Stomach (tissue), 9 donors: ENCODE data around the gene ARHGEF37. TPM values are rescaled to one million over a fixed set of nuclear protein-coding genes. Genes with fewer than 3 reads are reported as not detected.
A peak's percentile ranks its signal among the peaks of the same experiment; 100 is the strongest.

Source experiments
- DNase-seq, 2 donors: peaks; one replicate each; pipeline versions ENCODE4 v3.0.0 to v3.0.0-alpha.2; 2013 to 2019
- H3K27ac ChIP-seq, 5 donors: fragments of 200-600 bp in 4 of 5; sonication (generic) in 4 of 5; one replicate each; pipeline ENCODE4 v1.5.1; 2013 to 2019; ENCODE audit warnings: mild to moderate bottlenecking in 1 of 5, moderate library complexity in 1 of 5
- H3K27me3 ChIP-seq, 3 donors: fragments of 200-600 bp; sonication (generic); one replicate each; pipeline ENCODE4 v1.5.1; 2017 to 2019; ENCODE audit warnings: mixed run types in 1 of 3
- H3K36me3 ChIP-seq, 4 donors: fragments of 200-600 bp; sonication (generic); 1 replicate in 3 of 4; 2 replicates in 1 of 4; pipeline ENCODE4 v1.5.1; 2016 to 2019
- H3K4me1 ChIP-seq, 4 donors: fragments of 200-600 bp; sonication (generic); one replicate each; pipeline ENCODE4 v1.5.1; 2016 to 2019
- H3K4me3 ChIP-seq, 4 donors: fragments of 200-600 bp; sonication (generic) in 3 of 4; one replicate each; pipeline ENCODE4 v1.5.1; 2016 to 2019; ENCODE audit warnings: mild to moderate bottlenecking in 1 of 4
- H3K9me3 ChIP-seq, 4 donors: fragments of 200-600 bp; sonication (generic); one replicate each; pipeline ENCODE4 v1.5.1; 2016 to 2019
- EP300 ChIP-seq: sonication (generic); formaldehyde crosslinking; IDR thresholded peaks from one replicate; pipeline ENCODE4 v1.6.1; 2017; ENCODE audit warnings: antibody characterized with exemption
- POLR2A ChIP-seq, 4 donors: fragments of 450-650 bp; IDR thresholded peaks; one replicate each; pipeline ENCODE4 v1.6.1; 2016; ENCODE audit warnings: antibody characterized with exemption in 4 of 4, control low read depth in 2 of 4, mild to moderate bottlenecking in 1 of 4, moderate library complexity in 1 of 4
- POLR2AphosphoS5 ChIP-seq, 3 donors: sonication (generic); formaldehyde crosslinking; IDR thresholded peaks; one replicate each; pipeline ENCODE4 v1.6.1; 2016; ENCODE audit warnings: antibody characterized with exemption in 3 of 3
- WGBS, 5 donors: extraction: QIAGEN DNeasy Blood & Tissue Kit in 3 of 5; methylation state at CpG; one replicate each; pipeline versions ENCODE4 v1.1.5 to v1.1.7; 2013 to 2018; 5-methylcytosine and 5-hydroxymethylcytosine counted together
- intact Hi-C: fragments of 100-400 bp; cut with DNase I; formaldehyde crosslinking; loops from one replicate; pipeline ENCODE4 v1.15.1; 2023; ENCODE audit warnings: low total_unique reads
- polyA plus RNA-seq, 3 donors: library from polyadenylated mRNA; stranded (reverse); fragments of 200-250 nt; gene quantifications; one replicate each; pipeline ENCODE4 v1.2.3, GENCODE V29; 2013
- total RNA-seq, 5 donors: library from RNA; depleted of rRNA; stranded (reverse); fragments of >200 nt; gene quantifications; one replicate each; pipeline versions ENCODE4 v1.1.0 to v1.2.3, GENCODE V29; 2014 to 2016
- TF ChIP-seq, protein P1 (sequence below), 7 experiments: fragments of 450-650 bp in 4 of 7; fragments of 200-600 bp in 3 of 7; sonication (generic) in 3 of 7; IDR thresholded peaks; one replicate each; pipeline ENCODE4 v1.5.1; 2016 to 2019; ENCODE audit warnings: antibody characterized with exemption in 7 of 7, control low read depth in 2 of 7, mild to moderate bottlenecking in 1 of 7
- donor health status: healthy with polysubstance abuse.
- donor health status: Bipolar disorder and iron deficiency.
- donor health status: healthy.

Gene ARHGEF37
- total and polyA plus RNA-seq, 8 donors, result 8.0 to 64.2 (median 21.9) TPM

DNA sequence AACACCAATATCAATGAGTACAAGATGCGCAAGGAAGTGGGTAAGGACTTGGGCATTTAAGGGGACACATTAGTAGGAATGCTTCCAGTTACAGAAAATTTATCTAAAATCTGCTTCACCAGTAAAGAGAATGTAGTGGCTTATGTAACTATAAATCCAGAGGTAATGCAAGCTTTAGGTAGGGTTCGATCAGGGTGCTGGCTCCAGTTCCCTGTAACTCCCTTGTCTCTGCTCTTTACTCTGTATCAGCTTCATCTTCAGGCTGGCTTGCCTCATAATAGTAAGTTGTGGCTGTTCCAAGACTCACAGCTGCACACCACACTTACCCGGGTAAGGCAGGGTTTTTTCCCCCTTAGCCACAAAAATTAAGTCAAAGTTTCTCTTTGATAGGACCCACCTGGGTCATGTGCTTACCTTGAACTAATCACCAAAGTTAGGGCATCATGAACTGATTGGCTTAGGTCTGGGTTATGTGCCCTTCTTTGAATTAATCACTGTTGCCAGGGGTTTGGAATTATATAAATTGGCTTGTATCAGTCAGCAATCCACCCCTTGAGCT lies 35.5 kb downstream of the ARHGEF37 start:
- intact Hi-C loops, result no loop called here
- TF ChIP-seq POLR2AphosphoS5 (IDR thresholded peaks at IDR 0.05) (no peak), POLR2A (IDR thresholded peaks at IDR 0.05) (no peak), EP300 (no peak)
- TF ChIP-seq, protein P1, sequence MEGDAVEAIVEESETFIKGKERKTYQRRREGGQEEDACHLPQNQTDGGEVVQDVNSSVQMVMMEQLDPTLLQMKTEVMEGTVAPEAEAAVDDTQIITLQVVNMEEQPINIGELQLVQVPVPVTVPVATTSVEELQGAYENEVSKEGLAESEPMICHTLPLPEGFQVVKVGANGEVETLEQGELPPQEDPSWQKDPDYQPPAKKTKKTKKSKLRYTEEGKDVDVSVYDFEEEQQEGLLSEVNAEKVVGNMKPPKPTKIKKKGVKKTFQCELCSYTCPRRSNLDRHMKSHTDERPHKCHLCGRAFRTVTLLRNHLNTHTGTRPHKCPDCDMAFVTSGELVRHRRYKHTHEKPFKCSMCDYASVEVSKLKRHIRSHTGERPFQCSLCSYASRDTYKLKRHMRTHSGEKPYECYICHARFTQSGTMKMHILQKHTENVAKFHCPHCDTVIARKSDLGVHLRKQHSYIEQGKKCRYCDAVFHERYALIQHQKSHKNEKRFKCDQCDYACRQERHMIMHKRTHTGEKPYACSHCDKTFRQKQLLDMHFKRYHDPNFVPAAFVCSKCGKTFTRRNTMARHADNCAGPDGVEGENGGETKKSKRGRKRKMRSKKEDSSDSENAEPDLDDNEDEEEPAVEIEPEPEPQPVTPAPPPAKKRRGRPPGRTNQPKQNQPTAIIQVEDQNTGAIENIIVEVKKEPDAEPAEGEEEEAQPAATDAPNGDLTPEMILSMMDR (IDR thresholded peaks at IDR 0.05), result no peak
- WGBS, 5 donors, result 53 to 74% (median 56%) methylated on average over 3 of the region's 3 CpGs
- no peak for DNase-seq
- H3K27me3 ChIP-seq, result no peaks in the 10 kb centered on the region
- H3K9me3 ChIP-seq, result no peaks in the 10 kb centered on the region
- H3K4me3 ChIP-seq, result no peak overlapping the region
- peaks cover 29 to 84% (median 75%) of the 10 kb centered on the region in 4 donors for H3K36me3 ChIP-seq
- peaks cover 3 to 55% (median 34%) of the 10 kb centered on the region in 4 donors for H3K4me1 ChIP-seq
- H3K27ac ChIP-seq, result peak overlapping the region in 1 of 5 donors; percentile 48

DNA sequence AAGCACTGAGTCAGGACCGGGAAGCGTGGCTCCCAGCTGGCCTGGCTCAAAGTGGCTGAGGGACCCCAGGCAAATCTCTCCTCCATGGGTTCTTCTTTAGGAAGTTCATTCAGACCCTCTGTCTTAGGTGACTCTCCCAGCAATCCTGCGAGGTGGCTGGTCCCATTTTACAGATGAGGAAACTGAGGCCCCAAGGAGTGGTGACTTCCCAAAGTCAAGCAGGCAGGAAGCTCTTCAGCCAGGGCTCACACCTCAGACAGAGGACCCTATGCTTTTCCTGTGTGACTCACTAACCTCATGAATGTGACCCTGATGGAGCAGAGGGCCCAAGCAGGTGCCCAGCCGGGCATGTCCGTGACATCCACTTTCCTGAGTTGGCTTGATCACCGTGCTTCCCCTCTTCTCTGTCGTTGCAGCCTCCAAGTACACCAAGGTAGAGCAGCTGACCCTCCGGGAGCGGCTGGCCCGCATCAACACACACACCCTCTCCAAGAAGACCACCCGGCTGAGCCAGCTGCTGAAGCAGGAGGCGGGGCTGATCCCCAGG lies 36.5 kb downstream of the ARHGEF37 start:
- Histone ChIP-seq H3K9me3 (no peaks in the 10 kb centered on the region), H3K36me3 (peaks cover 38 to 89% (median 79%) of the 10 kb centered on the region in 4 donors), H3K27me3 (no peaks in the 10 kb centered on the region), H3K27ac (peak overlapping the region in 1 of 5 donors; percentile 36), H3K4me1 (peaks cover 0 to 44% (median 27%) of the 10 kb centered on the region in 4 donors), H3K4me3 (no peak overlapping the region)
- DNase-seq, result no peak
- intact Hi-C loops, result no loop called here
- TF ChIP-seq, protein P1 (IDR thresholded peaks at IDR 0.05), result no peak
- TF ChIP-seq POLR2AphosphoS5 (IDR thresholded peaks at IDR 0.05) (no peak), EP300 (no peak), POLR2A (IDR thresholded peaks at IDR 0.05) (no peak)
- WGBS, 5 donors, result 81 to 90% (median 84%) methylated on average over 8 to 12 of the region's 12 CpGs

DNA sequence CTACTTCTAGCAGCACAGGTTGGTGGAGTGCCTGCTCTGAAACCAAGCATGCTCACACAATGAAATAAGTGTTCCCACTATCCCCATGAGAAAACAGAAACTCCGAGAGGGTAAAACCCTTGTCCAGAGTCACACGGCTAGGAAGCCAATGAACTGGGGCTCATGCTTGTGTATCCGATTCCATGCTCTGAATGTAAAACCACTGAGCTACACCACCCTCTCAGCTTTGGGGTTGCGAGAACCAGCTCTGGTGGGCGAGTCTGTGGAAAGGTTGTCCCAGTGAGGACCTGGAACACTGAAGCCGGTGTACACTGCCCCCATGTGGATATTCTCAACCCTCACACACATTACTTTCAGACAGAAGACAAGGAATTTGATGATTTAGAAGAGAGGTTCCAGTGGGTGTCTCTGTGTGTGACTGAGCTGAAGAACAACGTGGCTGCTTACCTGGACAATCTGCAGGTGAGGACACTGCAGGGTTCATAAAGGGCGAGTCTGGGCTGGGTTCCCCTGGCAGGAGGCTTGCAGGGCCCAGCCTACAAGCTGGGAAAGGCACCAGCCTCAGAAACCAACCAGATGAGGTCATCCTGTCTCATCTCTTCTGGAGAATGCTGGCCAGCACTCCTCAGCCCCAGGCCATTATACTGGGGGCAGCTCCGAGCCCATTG lies 37.4 kb downstream of the ARHGEF37 start:
- TF ChIP-seq, protein P1 (IDR thresholded peaks at IDR 0.05), result peak in 5 of 7 experiments; percentile 33 to 67 (median 60)
- TF ChIP-seq EP300, result no peak
- Histone ChIP-seq H3K4me3 (no peak overlapping the region), H3K27me3 (no peaks in the 10 kb centered on the region), H3K4me1 (peaks cover 0 to 37% (median 22%) of the 10 kb centered on the region in 4 donors), H3K36me3 (peaks cover 47 to 91% (median 87%) of the 10 kb centered on the region in 4 donors), H3K27ac (peak overlapping the region in 1 of 5 donors; percentile 36), H3K9me3 (no peaks in the 10 kb centered on the region)
- 23 to 41% (median 36%) methylated on average over 9 of the region's 9 CpGs for WGBS, 5 donors
- DNase-seq, result peak in 1 of 2 donors; percentile 83
- intact Hi-C loops, result no loop called here

DNA sequence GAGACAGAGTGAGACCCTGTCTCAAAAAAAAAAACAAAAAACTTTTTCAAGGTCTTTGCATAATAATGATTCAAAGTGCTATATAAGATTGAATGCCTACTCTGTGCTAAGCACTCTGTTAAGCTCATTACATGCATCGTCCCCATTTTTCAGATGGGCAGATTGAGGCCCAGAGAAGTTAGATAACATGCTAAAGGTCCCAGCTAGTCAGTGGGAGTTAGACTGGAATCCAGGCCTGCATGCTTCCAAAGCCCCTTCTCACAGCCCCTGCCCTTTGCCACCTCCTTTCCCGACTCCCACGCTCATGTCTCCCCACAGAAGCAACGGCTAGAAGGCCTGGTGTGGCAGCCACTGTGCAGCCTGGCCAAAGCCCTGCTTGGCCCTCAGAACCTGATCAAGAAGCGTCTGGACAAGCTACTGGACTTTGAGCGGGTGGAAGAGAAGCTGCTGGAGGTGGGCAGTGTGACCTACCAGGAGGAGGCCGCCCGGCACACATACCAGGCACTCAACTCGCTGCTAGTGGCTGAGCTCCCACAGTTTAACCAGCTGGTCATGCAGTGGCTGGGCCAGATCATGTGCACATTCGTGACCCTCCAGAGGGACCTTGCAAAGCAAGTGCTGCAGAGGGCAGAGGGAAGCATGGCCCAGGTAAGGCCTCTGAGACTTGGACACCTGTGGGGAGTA lies 40.3 kb downstream of the ARHGEF37 start:
- TF ChIP-seq POLR2A (IDR thresholded peaks at IDR 0.05) (no peak), POLR2AphosphoS5 (IDR thresholded peaks at IDR 0.05) (no peak), EP300 (no peak)
- TF ChIP-seq, protein P1 (IDR thresholded peaks at IDR 0.05), result no peak
- Histone ChIP-seq H3K27ac (no peak overlapping the region), H3K4me1 (peaks cover 0 to 22% (median 12%) of the 10 kb centered on the region in 4 donors), H3K9me3 (no peaks in the 10 kb centered on the region), H3K36me3 (peaks cover 53 to 100% (median 100%) of the 10 kb centered on the region in 4 donors), H3K27me3 (no peaks in the 10 kb centered on the region), H3K4me3 (no peak overlapping the region)
- 86 to 94% (median 87%) methylated on average over 5 to 10 of the region's 10 CpGs for WGBS, 5 donors
- DNase-seq, result no peak
- intact Hi-C loops, result no loop called here
